OCI-LY1 (cell line): ENCODE measurements around the gene UNC93B1.

ENCODE experiments used
- H2AFZ ChIP-seq: fragments of 200-600 bp; sonication (generic), shearing (Covaris generic); 2 replicates; pipeline ENCODE4 v1.6.0; 2014; ENCODE audit warnings: antibody characterized with exemption, mild to moderate bottlenecking, low read length
- H3F3A ChIP-seq: fragments of 200-600 bp; sonication (generic), shearing (Covaris generic); 2 replicates; pipeline ENCODE4 v1.6.0; 2014; ENCODE audit warnings: mild to moderate bottlenecking, antibody characterized with exemption, low read length, moderate library complexity; ENCODE audit not compliant: insufficient read depth
- H3K27ac ChIP-seq: fragments of 200-600 bp; sonication (generic); 2 replicates; pipeline ENCODE4 v1.5.1; 2014; ENCODE audit warnings: low read length, mixed run types, mild to moderate bottlenecking, low read depth; ENCODE audit not compliant: poor library complexity, severe bottlenecking
- H3K27me3 ChIP-seq: fragments of 200-600 bp; sonication (generic); 2 replicates; pipeline ENCODE4 v1.6.0; 2014; ENCODE audit warnings: antibody characterized with exemption, mild to moderate bottlenecking, low read length, moderate library complexity; ENCODE audit not compliant: insufficient read depth
- H3K36me3 ChIP-seq: fragments of 200-600 bp; sonication (generic); 2 replicates; pipeline ENCODE4 v1.6.1; 2014; ENCODE audit warnings: mild to moderate bottlenecking, antibody characterized with exemption, low read length, moderate library complexity, mixed read lengths; ENCODE audit not compliant: insufficient read depth
- H3K4me1 ChIP-seq: fragments of 200-600 bp; sonication (generic); 2 replicates; pipeline ENCODE4 v1.5.1; 2014; ENCODE audit warnings: mild to moderate bottlenecking, low read length, moderate library complexity; ENCODE audit not compliant: insufficient read depth, severe bottlenecking
- H3K4me2 ChIP-seq: fragments of 200-600 bp; sonication (generic), shearing (Covaris generic); 2 replicates; pipeline ENCODE4 v1.6.1; 2014; ENCODE audit warnings: low read length
- H3K4me3 ChIP-seq: fragments of 200-600 bp; sonication (generic); 2 replicates; pipeline ENCODE4 v1.5.1; 2014; ENCODE audit warnings: low read length, low read depth, mild to moderate bottlenecking, mixed read lengths; ENCODE audit not compliant: poor library complexity, severe bottlenecking
- H3K79me2 ChIP-seq: fragments of 200-600 bp; shearing (Covaris generic); 2 replicates; pipeline ENCODE4 v1.6.1; 2016; ENCODE audit warnings: mixed run types, low read length, mixed read lengths; ENCODE audit not compliant: insufficient read depth
- H3K9ac ChIP-seq: fragments of 200-600 bp; sonication (generic), shearing (Covaris generic); 2 replicates; pipeline ENCODE4 v1.6.1; 2014; ENCODE audit warnings: mild to moderate bottlenecking, low read length, mixed read lengths
- H3K9me2 ChIP-seq: fragments of 200-600 bp; sonication (generic), shearing (Covaris generic); 2 replicates; pipeline ENCODE4 v1.6.1; 2014; ENCODE audit warnings: low read depth, mild to moderate bottlenecking, low read length, mixed read lengths
- H3K9me3 ChIP-seq: fragments of 200-600 bp; shearing (Covaris generic); 2 replicates; pipeline ENCODE4 v1.6.1; 2014; ENCODE audit warnings: low read length, mixed read lengths
- H4K20me1 ChIP-seq: fragments of 200-600 bp; sonication (generic), shearing (Covaris generic); 2 replicates; pipeline ENCODE4 v1.6.0; 2016; ENCODE audit warnings: mild to moderate bottlenecking, low read length; ENCODE audit not compliant: insufficient read depth
- CTCF ChIP-seq: fragments of 200-600 bp; sonication (generic), shearing (Covaris generic); IDR thresholded peaks from 2 replicates; pipeline ENCODE4 v1.5.1; 2017; ENCODE audit warnings: mild to moderate bottlenecking, antibody characterized with exemption, low read length, moderate library complexity, mixed read lengths
- EZH2 ChIP-seq: fragments of 200-600 bp; sonication (generic), shearing (Covaris generic); IDR thresholded peaks from 2 replicates; pipeline ENCODE4 v1.8.0; 2017; ENCODE audit warnings: borderline replicate concordance, mixed run types, mild to moderate bottlenecking, antibody characterized with exemption, low read length, moderate library complexity, mixed read lengths

UNC93B1 gene

GRCh38 chr11:67999201-67999629 is 4.7 kb downstream of the UNC93B1 start:
- Histone ChIP-seq H3K27me3 (no peaks in the 10 kb centered on the region), H3K9ac (no peak overlapping the region), H3K36me3 (peaks cover 9% of the 10 kb centered on the region; the same call in 1 of the 2 replicates), H3K27ac (no peak overlapping the region), H4K20me1 (no peaks in the 10 kb centered on the region), H3K79me2 (no peaks in the 10 kb centered on the region), H2AFZ (no peak overlapping the region), H3K4me1 (peaks cover 33% of the 10 kb centered on the region), H3K4me3 (no peak overlapping the region), H3K9me2 (no peaks in the 10 kb centered on the region), H3K4me2 (no peak overlapping the region), H3K9me3 (no peaks in the 10 kb centered on the region), H3F3A (peaks cover 5% of the 10 kb centered on the region)
- TF ChIP-seq CTCF, result no peak
- no peak for TF ChIP-seq EZH2

GRCh38 chr11:67998150-67999045 is 5.5 kb downstream of the UNC93B1 start:
- H2AFZ ChIP-seq, result no peak overlapping the region
- no peaks in the 10 kb centered on the region for H3K9me3 ChIP-seq
- peak overlapping the region; percentile 47 for H3K27ac ChIP-seq
- H3K4me2 ChIP-seq, result no peak overlapping the region
- H3K79me2 ChIP-seq, result no peaks in the 10 kb centered on the region
- no peaks in the 10 kb centered on the region for H4K20me1 ChIP-seq
- H3K9ac ChIP-seq, result no peak overlapping the region
- H3K27me3 ChIP-seq, result no peaks in the 10 kb centered on the region
- no peak for TF ChIP-seq EZH2
- no peak for TF ChIP-seq CTCF
- peaks cover 9% of the 10 kb centered on the region; the same call in 1 of the 2 replicates for H3K36me3 ChIP-seq
- H3F3A ChIP-seq, result peaks cover 5% of the 10 kb centered on the region
- peaks cover 34% of the 10 kb centered on the region for H3K4me1 ChIP-seq
- no peak overlapping the region for H3K4me3 ChIP-seq
- no peaks in the 10 kb centered on the region for H3K9me2 ChIP-seq

GRCh38 chr11:67997475-67997921 is 6.4 kb downstream of the UNC93B1 start:
- Histone ChIP-seq H3F3A (peaks cover 5% of the 10 kb centered on the region), H3K27me3 (no peaks in the 10 kb centered on the region), H3K9ac (no peak overlapping the region), H3K4me1 (peaks cover 26% of the 10 kb centered on the region), H4K20me1 (no peaks in the 10 kb centered on the region), H2AFZ (no peak overlapping the region), H3K4me2 (no peak overlapping the region), H3K27ac (peak overlapping the region; percentile 47), H3K79me2 (no peaks in the 10 kb centered on the region), H3K4me3 (no peak overlapping the region), H3K9me2 (no peaks in the 10 kb centered on the region), H3K9me3 (no peaks in the 10 kb centered on the region), H3K36me3 (peaks cover 9% of the 10 kb centered on the region; the same call in 1 of the 2 replicates)
- no peak for TF ChIP-seq EZH2
- TF ChIP-seq CTCF, result no peak
